Osteocyte (in vitro differentiated cells): Measurements from ENCODE around the gene PLXNA4. TPM values are rescaled to one million over a fixed set of nuclear protein-coding genes. Genes with fewer than 3 reads are reported as not detected.

Experiments used
- DNase-seq: peaks from one replicate; pipeline ENCODE4 v3.0.0; 2021; ENCODE audit warnings: mixed read lengths; ENCODE audit not compliant: unreplicated experiment; ENCODE audit errors: extremely low spot score
- H3K27ac Mint-ChIP-seq: one replicate; pipeline ENCODE4 v1.8.0; 2021; ENCODE audit warnings: mild to moderate bottlenecking, mixed read lengths; ENCODE audit not compliant: unreplicated experiment
- H3K27me3 Mint-ChIP-seq: one replicate; pipeline ENCODE4 v1.8.0; 2021; ENCODE audit warnings: mixed read lengths; ENCODE audit not compliant: unreplicated experiment
- H3K36me3 Mint-ChIP-seq: one replicate; pipeline ENCODE4 v1.8.0; 2021; ENCODE audit warnings: mixed read lengths; ENCODE audit not compliant: unreplicated experiment
- H3K4me1 Mint-ChIP-seq: one replicate; pipeline ENCODE4 v1.8.0; 2021; ENCODE audit warnings: mixed read lengths; ENCODE audit not compliant: unreplicated experiment
- H3K4me3 Mint-ChIP-seq: one replicate; pipeline ENCODE4 v1.8.0; 2021; ENCODE audit warnings: mild to moderate bottlenecking, moderate library complexity, mixed read lengths; ENCODE audit not compliant: unreplicated experiment
- H3K9me3 Mint-ChIP-seq: one replicate; pipeline ENCODE4 v1.8.0; 2021; ENCODE audit warnings: mixed read lengths; ENCODE audit not compliant: unreplicated experiment
- total RNA-seq: library from RNA; stranded (reverse); gene quantifications from 2 replicates; pipeline ENCODE4 v1.2.1, GENCODE V29; 2021
- TF ChIP-seq, protein P1 (sequence below): fragments of 200-600 bp; sonication (generic); IDR thresholded peaks from 2 replicates; pipeline ENCODE4 v1.5.0; 2021; ENCODE audit warnings: antibody characterized with exemption, mild to moderate bottlenecking, moderate library complexity

The PLXNA4 gene
- total RNA-seq, 1 donor from 2014 or later: 59.0 TPM

DNA sequence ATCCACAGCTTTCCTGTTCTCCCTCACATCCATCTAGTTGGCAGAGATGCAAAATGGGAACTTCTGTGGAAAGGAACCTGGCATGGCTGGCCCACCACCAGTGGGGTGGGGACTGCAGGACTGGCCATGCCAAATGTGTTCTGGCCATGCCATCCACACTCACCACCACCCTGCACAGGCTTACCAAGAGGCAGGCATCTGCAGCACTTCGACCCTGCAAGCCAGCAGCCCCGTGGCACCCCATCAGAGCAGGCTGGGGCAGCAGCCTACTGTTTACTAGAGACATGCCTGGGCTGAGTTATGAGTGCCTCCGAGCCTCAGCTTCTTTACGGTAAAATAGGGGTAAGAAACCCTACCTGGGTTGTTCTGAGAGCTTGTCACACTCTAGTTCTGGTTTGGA lies 313.1 kb downstream of the PLXNA4 start:
- Mint-ChIP-seq H3K27ac (no peak overlapping the region), H3K36me3 (no peaks in the 10 kb centered on the region), H3K4me3 (no peak overlapping the region), H3K27me3 (peaks cover 3% of the 10 kb centered on the region), H3K9me3 (no peaks in the 10 kb centered on the region), H3K4me1 (no peaks in the 10 kb centered on the region)
- TF ChIP-seq, protein P1, sequence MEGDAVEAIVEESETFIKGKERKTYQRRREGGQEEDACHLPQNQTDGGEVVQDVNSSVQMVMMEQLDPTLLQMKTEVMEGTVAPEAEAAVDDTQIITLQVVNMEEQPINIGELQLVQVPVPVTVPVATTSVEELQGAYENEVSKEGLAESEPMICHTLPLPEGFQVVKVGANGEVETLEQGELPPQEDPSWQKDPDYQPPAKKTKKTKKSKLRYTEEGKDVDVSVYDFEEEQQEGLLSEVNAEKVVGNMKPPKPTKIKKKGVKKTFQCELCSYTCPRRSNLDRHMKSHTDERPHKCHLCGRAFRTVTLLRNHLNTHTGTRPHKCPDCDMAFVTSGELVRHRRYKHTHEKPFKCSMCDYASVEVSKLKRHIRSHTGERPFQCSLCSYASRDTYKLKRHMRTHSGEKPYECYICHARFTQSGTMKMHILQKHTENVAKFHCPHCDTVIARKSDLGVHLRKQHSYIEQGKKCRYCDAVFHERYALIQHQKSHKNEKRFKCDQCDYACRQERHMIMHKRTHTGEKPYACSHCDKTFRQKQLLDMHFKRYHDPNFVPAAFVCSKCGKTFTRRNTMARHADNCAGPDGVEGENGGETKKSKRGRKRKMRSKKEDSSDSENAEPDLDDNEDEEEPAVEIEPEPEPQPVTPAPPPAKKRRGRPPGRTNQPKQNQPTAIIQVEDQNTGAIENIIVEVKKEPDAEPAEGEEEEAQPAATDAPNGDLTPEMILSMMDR: no peak
- DNase-seq: no peak

DNA sequence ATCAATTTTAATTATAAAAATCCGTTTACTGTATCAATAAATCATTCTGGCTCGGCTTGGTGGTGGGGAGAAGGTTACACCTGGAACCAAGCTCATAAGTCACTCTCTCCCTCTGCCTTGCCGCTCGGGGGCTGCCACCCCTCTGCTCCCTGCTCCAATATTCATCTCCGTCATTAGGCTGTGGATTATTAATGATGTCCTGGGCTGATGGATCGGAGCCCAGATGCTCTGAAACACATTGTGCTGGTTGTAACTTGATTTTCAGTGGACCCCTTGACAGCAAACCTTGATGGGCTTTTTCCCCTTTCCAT lies 314.2 kb downstream of the PLXNA4 start:
- Mint-ChIP-seq H3K4me1 (peaks cover 3% of the 10 kb centered on the region), H3K36me3 (no peaks in the 10 kb centered on the region), H3K27me3 (peaks cover 3% of the 10 kb centered on the region), H3K4me3 (no peak overlapping the region), H3K27ac (no peak overlapping the region), H3K9me3 (no peaks in the 10 kb centered on the region)
- no peak for DNase-seq
- TF ChIP-seq, protein P1: no peak

DNA sequence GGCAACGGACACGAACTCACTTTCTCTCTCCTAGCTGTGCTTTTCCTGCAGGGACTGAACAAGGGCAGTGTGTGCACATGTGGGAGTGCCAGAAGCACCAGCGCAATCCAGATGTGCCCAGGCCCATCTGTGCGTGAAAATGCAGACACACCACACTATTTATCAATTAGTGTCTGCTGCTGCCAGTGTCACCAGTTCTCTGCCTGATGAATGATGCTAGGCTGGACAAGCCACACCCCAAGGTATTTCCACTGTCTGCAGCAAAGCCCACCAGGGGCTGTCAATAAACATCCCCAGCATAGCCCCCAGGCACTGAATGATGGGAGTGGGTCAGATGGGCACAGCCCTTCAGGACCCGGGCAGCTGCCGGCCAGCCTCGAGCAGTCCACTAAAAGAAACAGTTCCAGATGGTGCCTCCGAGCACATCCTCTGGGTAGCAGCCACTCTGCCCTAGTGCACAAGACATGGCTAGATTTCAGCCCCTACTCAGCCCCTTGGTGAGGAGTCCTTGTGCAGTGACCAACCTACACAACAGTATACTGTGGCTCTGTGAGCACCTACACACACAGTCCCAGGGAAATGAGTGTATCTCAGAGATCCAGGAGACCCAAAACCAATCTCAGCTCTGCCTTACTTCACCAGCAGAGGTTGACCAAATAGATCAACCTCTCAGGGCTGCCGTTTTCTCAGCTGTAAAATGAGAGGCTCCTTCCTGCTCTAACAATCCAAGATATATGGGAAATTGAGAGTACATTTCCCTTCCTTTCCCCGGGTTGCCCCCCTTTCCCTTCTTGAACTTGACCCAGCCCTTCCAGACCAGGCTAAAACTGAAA lies 314.7 kb downstream of the PLXNA4 start:
- Mint-ChIP-seq H3K27ac (no peak overlapping the region), H3K4me1 (peaks cover 7% of the 10 kb centered on the region), H3K27me3 (peaks cover 3% of the 10 kb centered on the region), H3K36me3 (no peaks in the 10 kb centered on the region), H3K4me3 (no peak overlapping the region), H3K9me3 (no peaks in the 10 kb centered on the region)
- TF ChIP-seq, protein P1: no peak
- DNase-seq: no peak

DNA sequence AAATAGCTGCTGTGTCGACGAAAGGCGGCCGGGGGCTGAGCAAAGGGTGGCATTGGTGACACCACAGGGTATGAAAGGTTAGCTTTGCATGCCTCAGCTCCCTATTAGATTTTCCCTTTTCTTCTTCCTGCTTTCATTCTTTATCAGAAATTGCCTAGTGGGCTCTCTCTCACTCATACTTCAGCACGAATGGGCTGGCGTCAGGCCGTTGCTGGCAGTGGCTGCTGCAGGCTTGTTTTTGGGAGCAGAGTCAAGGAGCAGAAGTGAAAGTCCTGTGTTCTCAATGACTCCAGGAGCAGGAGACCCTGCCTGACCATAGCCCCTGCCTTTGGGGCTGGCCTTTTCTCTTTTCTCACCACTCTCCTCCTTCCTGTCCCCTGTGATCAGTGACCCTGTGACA lies 318.0 kb downstream of the PLXNA4 start:
- Mint-ChIP-seq H3K4me3 (no peak overlapping the region), H3K36me3 (no peaks in the 10 kb centered on the region), H3K27me3 (peaks cover 3% of the 10 kb centered on the region), H3K9me3 (no peaks in the 10 kb centered on the region), H3K4me1 (peaks cover 39% of the 10 kb centered on the region), H3K27ac (no peak overlapping the region)
- TF ChIP-seq, protein P1: no peak
- no peak for DNase-seq

DNA sequence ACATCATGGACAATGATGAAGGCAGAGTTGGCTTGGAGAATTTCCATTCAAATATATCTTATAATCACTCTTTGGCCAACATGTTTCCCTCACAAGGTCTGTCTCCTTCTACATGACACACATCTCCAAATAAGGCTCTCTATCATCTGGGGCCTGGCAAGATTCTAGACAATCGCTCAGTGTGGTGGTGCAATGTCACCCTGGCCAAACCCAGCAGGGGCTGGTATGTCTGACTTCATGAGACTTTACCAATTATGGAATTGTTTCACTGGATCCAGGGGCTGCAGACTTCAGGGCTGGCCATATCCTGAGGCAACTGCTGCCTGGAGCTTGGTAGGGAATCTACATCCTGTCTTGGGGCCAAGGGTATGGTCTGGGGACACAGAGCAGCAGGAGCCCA lies 319.0 kb downstream of the PLXNA4 start:
- DNase-seq: no peak

More for the DNA sequence above, 319.0 kb downstream of the PLXNA4 start:
- Mint-ChIP-seq H3K27ac (no peak overlapping the region), H3K9me3 (no peaks in the 10 kb centered on the region), H3K4me3 (no peak overlapping the region), H3K36me3 (no peaks in the 10 kb centered on the region), H3K27me3 (peaks cover 3% of the 10 kb centered on the region), H3K4me1 (peaks cover 49% of the 10 kb centered on the region)
- TF ChIP-seq, protein P1: no peak
